GM23338 (cell line): ENCODE data around the gene CDON. TPM values are rescaled to one million over a fixed set of nuclear protein-coding genes. Genes with fewer than 3 reads are reported as not detected.

Experiments used
- ATAC-seq: fragments of 200-7000 bp; cut with Tn5 transposase; 3 replicates; pipeline ENCODE4 v1.9.1; 2020
- DNase-seq: peaks from one replicate; pipeline ENCODE4 v3.0.0-alpha.2; 2015; ENCODE audit warnings: low spot score
- H2AFZ ChIP-seq: fragments of 200-600 bp; sonication (generic); 2 replicates; pipeline ENCODE4 v1.8.0; 2016; ENCODE audit warnings: antibody characterized with exemption, mild to moderate bottlenecking, moderate library complexity
- H3F3A ChIP-seq: fragments of 200-600 bp; sonication (generic); replicated peaks from 2 replicates; pipeline ENCODE4 v1.8.0; 2017; ENCODE audit warnings: antibody characterized with exemption, mixed run types, low read depth
- H3K27ac ChIP-seq: fragments of 200-600 bp; sonication (generic); 2 replicates; pipeline ENCODE4 v1.6.1; 2016; ENCODE audit warnings: low read depth
- H3K27me3 ChIP-seq: fragments of 200-600 bp; sonication (generic); 2 replicates; pipeline ENCODE4 v1.8.0; 2016; ENCODE audit warnings: mild to moderate bottlenecking, mixed run types, moderate library complexity; ENCODE audit not compliant: insufficient read depth
- H3K36me3 ChIP-seq: fragments of 200-600 bp; sonication (generic); 2 replicates; pipeline ENCODE4 v1.8.0; 2016; ENCODE audit warnings: mild to moderate bottlenecking; ENCODE audit not compliant: insufficient read depth
- H3K4me1 ChIP-seq: fragments of 200-600 bp; sonication (generic); 2 replicates; pipeline ENCODE4 v1.8.0; 2016; ENCODE audit warnings: mild to moderate bottlenecking, moderate library complexity; ENCODE audit not compliant: insufficient read depth
- H3K4me2 ChIP-seq: fragments of 200-600 bp; sonication (generic); 2 replicates; pipeline ENCODE4 v1.7.1; 2017; ENCODE audit warnings: mixed run types
- H3K4me3 ChIP-seq: fragments of 200-600 bp; sonication (generic); 2 replicates; pipeline ENCODE4 v1.6.1; 2016; ENCODE audit warnings: mixed run types
- H3K79me2 ChIP-seq: fragments of 200-600 bp; sonication (generic); replicated peaks from 2 replicates; pipeline ENCODE4 v1.8.0; 2017; ENCODE audit warnings: mild to moderate bottlenecking; ENCODE audit not compliant: insufficient read depth
- H3K9me2 ChIP-seq: fragments of 200-600 bp; sonication (generic); 2 replicates; pipeline ENCODE4 v1.8.0; 2017; ENCODE audit not compliant: insufficient read depth
- H4K20me1 ChIP-seq: fragments of 200-600 bp; sonication (generic); replicated peaks from 2 replicates; pipeline ENCODE4 v1.8.0; 2017; ENCODE audit warnings: mild to moderate bottlenecking; ENCODE audit not compliant: insufficient read depth
- H3K27ac Mint-ChIP-seq: 2 replicates; pipeline ENCODE4 v1.8.0; 2020; ENCODE audit warnings: inconsistent platforms, mild to moderate bottlenecking, moderate library complexity, mixed read lengths
- H3K27me3 Mint-ChIP-seq: 3 replicates; pipeline ENCODE4 v1.8.0; 2022; ENCODE audit warnings: low read depth, mild to moderate bottlenecking, moderate library complexity, mixed read lengths, inconsistent platforms; ENCODE audit not compliant: insufficient read depth, poor library complexity
- H3K36me3 Mint-ChIP-seq: 3 replicates; pipeline ENCODE4 v1.8.0; 2021; ENCODE audit warnings: low read depth, mild to moderate bottlenecking, inconsistent platforms, moderate library complexity, mixed read lengths
- H3K4me1 Mint-ChIP-seq: 3 replicates; pipeline ENCODE4 v1.8.0; 2020; ENCODE audit warnings: mild to moderate bottlenecking, inconsistent platforms, mixed read lengths
- H3K4me3 Mint-ChIP-seq: 3 replicates; pipeline ENCODE4 v1.8.0; 2021; ENCODE audit warnings: moderate library complexity, mild to moderate bottlenecking, inconsistent platforms, mixed read lengths
- H3K9me3 Mint-ChIP-seq: 3 replicates; pipeline ENCODE4 v1.8.0; 2020; ENCODE audit warnings: moderate library complexity, mild to moderate bottlenecking, inconsistent platforms, mixed read lengths
- JUNB ChIP-seq: IDR thresholded peaks from one replicate; pipeline ENCODE4 v1.6.1; 2016; ENCODE audit warnings: antibody characterized with exemption; ENCODE audit not compliant: unreplicated experiment
- NANOG ChIP-seq: IDR thresholded peaks from 2 replicates; pipeline ENCODE4 v1.6.1; 2016; ENCODE audit warnings: antibody characterized with exemption, borderline replicate concordance
- POLR2AphosphoS5 ChIP-seq: IDR thresholded peaks from 2 replicates; pipeline ENCODE4 v1.6.1; 2016; ENCODE audit warnings: antibody characterized with exemption, low read depth
- ZNF114 ChIP-seq: fragments of 250-450 bp; sonication (Bioruptor Pico); IDR thresholded peaks from 2 replicates; pipeline ENCODE4 v1.5.0; 2020; ENCODE audit warnings: mild to moderate bottlenecking, moderate library complexity
- polyA plus RNA-seq: library from polyadenylated mRNA; unstranded; fragments of >200 nt; fragmentation: Nextera tagmentation; extraction: Ambion mirVana; gene quantifications from 2 replicates; pipeline ENCODE4 v1.2.1, GENCODE V29; 2016
- total RNA-seq: library from RNA; depleted of rRNA; stranded (reverse); fragments of >200 nt; shearing (Covaris generic); gene quantifications from 2 replicates; pipeline ENCODE4 v1.2.3, GENCODE V29; 2014
- TF ChIP-seq, protein P1 (sequence below): IDR thresholded peaks from one replicate; pipeline ENCODE4 v1.6.1; 2018; ENCODE audit warnings: antibody characterized with exemption; ENCODE audit not compliant: unreplicated experiment
- TF ChIP-seq, protein P2 (sequence below), 2 experiments: fragments of 200-600 bp in 1 of 2; sonication (generic) in 1 of 2; conservative IDR thresholded peaks; 2 replicates each; pipeline versions ENCODE4 v1.5.1 to v1.6.1; 2016 to 2017; ENCODE audit warnings: antibody characterized with exemption in 2 of 2, low read depth in 2 of 2, mild to moderate bottlenecking in 2 of 2, moderate library complexity in 1 of 2

The CDON gene
- total and polyA plus RNA-seq, 2 experiments from 2014 or later, result 4.1 to 35.5 TPM

DNA sequence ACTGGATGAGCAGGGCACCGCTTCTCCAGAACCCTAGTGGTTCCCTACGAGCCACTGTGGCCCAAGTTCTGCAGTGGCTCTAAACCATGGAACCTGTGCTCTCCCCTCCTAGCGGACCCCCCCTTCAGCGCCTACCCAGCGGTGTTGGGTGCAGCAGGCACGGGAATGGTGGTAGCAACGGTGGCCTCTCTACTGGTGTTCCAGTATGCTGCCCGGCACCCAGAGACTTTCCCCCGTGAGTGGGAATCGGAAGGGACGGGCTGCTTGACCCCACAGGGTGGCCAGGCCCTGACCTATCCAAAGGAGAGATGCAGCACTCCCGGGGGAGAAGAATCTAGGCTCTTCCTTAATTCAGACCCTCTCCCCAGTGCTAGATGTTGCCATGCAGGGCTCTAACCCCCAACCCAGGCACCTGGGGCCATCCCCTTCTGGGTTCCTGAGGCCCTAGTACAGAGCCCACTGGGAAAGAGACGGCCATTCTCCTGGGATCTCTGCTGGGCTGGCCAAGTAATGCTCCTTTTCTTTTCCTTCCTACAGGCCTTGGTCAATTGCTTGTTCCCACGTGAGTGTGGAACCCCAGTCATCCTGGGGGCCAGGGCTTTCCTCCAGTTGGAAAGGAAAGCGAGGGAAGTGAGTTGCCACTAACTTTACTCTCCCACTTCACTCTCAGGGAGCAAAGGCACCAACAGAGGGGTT lies 107.6 kb downstream of the CDON start:
- H3K27ac Mint-ChIP-seq, result no peak overlapping the region

More for the DNA sequence above, 107.6 kb downstream of the CDON start:
- Histone ChIP-seq H3K27me3 (no peaks in the 10 kb centered on the region), H3K27ac (no peak overlapping the region), H2AFZ (no peak overlapping the region), H3K9me2 (no peaks in the 10 kb centered on the region), H4K20me1 (no peaks in the 10 kb centered on the region), H3K4me1 (peaks cover 4% of the 10 kb centered on the region; the same call in 1 of the 2 replicates), H3K4me2 (no peak overlapping the region), H3K79me2 (no peaks in the 10 kb centered on the region), H3K36me3 (no peaks in the 10 kb centered on the region), H3F3A (no peaks in the 10 kb centered on the region), H3K4me3 (no peak overlapping the region)
- DNase-seq (no peak), ATAC-seq (no peak)
- H3K4me3 Mint-ChIP-seq, result no peak overlapping the region
- peaks cover 11% of the 10 kb centered on the region for H3K4me1 Mint-ChIP-seq
- no peaks in the 10 kb centered on the region; the same call in 2 of the 3 replicates for H3K9me3 Mint-ChIP-seq
- no peaks in the 10 kb centered on the region; the same call in 1 of the 3 replicates for H3K36me3 Mint-ChIP-seq
- TF ChIP-seq, protein P1, sequence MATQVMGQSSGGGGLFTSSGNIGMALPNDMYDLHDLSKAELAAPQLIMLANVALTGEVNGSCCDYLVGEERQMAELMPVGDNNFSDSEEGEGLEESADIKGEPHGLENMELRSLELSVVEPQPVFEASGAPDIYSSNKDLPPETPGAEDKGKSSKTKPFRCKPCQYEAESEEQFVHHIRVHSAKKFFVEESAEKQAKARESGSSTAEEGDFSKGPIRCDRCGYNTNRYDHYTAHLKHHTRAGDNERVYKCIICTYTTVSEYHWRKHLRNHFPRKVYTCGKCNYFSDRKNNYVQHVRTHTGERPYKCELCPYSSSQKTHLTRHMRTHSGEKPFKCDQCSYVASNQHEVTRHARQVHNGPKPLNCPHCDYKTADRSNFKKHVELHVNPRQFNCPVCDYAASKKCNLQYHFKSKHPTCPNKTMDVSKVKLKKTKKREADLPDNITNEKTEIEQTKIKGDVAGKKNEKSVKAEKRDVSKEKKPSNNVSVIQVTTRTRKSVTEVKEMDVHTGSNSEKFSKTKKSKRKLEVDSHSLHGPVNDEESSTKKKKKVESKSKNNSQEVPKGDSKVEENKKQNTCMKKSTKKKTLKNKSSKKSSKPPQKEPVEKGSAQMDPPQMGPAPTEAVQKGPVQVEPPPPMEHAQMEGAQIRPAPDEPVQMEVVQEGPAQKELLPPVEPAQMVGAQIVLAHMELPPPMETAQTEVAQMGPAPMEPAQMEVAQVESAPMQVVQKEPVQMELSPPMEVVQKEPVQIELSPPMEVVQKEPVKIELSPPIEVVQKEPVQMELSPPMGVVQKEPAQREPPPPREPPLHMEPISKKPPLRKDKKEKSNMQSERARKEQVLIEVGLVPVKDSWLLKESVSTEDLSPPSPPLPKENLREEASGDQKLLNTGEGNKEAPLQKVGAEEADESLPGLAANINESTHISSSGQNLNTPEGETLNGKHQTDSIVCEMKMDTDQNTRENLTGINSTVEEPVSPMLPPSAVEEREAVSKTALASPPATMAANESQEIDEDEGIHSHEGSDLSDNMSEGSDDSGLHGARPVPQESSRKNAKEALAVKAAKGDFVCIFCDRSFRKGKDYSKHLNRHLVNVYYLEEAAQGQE, result no peak
- no peak for TF ChIP-seq ZNF114 (CRISPR knock-in tag)
- TF ChIP-seq, protein P2, sequence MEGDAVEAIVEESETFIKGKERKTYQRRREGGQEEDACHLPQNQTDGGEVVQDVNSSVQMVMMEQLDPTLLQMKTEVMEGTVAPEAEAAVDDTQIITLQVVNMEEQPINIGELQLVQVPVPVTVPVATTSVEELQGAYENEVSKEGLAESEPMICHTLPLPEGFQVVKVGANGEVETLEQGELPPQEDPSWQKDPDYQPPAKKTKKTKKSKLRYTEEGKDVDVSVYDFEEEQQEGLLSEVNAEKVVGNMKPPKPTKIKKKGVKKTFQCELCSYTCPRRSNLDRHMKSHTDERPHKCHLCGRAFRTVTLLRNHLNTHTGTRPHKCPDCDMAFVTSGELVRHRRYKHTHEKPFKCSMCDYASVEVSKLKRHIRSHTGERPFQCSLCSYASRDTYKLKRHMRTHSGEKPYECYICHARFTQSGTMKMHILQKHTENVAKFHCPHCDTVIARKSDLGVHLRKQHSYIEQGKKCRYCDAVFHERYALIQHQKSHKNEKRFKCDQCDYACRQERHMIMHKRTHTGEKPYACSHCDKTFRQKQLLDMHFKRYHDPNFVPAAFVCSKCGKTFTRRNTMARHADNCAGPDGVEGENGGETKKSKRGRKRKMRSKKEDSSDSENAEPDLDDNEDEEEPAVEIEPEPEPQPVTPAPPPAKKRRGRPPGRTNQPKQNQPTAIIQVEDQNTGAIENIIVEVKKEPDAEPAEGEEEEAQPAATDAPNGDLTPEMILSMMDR (conservative IDR thresholded peaks at IDR 0.05; ENCODE audit: low read depth in 2 of 2), result no peak
- no peak for TF ChIP-seq JUNB
- TF ChIP-seq NANOG, result no peak
- no peak for TF ChIP-seq POLR2AphosphoS5
- peaks cover 2% of the 10 kb centered on the region for H3K27me3 Mint-ChIP-seq
